ENCODE results near the gene AGBL5. TPM values are rescaled to one million over a fixed set of nuclear protein-coding genes. Genes with fewer than 3 reads are reported as not detected.
A peak's percentile ranks its signal among the peaks of the same experiment; 100 is the strongest.

Gene AGBL5
- total and polyA plus RNA-seq, 9 of the 15 experiments (the other 6 are each of a cell fraction or from before 2014, with no cell fraction given), result 3.3 to 52.7 (median 26.2) TPM

DNA sequence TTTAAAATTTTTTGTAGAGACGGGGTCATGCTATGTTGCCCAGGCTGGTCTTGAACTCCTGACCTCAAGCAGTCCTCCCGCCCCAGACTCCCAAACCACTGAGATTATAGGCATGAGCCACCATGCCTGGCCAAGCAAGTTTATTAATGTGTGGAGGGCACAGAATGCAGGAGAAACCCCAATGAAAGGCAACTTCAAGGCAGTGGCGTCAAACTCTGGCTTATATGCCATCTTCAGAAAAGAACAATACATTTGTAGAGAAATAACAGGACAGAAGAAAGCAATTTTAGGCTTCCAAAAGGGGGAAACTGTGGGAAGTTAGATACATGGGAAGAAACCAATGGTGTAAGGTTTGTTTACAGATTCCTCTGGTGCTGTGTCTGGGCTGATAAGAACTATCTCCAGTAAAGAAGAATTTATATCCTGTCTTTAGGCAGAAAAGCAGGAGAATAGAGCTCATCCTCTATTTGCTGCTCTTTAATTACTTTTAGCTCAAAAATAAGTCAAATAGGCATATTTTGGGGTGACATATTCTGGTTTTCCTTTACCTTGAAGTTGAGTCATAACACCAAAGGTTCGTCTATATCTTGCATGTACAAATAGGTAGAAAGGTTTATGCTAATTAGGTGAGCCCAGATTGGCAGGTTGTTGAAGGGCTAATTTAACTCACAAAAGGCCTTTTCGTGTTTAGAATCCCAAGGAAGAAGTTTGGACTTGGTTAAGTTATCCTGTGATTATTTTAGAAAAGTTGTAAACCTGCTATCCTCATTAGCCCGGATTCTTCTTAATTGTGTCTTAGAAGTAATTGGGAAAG lies 44.7 kb upstream of the AGBL5 start (continued):
- TF ChIP-seq, protein P1, sequence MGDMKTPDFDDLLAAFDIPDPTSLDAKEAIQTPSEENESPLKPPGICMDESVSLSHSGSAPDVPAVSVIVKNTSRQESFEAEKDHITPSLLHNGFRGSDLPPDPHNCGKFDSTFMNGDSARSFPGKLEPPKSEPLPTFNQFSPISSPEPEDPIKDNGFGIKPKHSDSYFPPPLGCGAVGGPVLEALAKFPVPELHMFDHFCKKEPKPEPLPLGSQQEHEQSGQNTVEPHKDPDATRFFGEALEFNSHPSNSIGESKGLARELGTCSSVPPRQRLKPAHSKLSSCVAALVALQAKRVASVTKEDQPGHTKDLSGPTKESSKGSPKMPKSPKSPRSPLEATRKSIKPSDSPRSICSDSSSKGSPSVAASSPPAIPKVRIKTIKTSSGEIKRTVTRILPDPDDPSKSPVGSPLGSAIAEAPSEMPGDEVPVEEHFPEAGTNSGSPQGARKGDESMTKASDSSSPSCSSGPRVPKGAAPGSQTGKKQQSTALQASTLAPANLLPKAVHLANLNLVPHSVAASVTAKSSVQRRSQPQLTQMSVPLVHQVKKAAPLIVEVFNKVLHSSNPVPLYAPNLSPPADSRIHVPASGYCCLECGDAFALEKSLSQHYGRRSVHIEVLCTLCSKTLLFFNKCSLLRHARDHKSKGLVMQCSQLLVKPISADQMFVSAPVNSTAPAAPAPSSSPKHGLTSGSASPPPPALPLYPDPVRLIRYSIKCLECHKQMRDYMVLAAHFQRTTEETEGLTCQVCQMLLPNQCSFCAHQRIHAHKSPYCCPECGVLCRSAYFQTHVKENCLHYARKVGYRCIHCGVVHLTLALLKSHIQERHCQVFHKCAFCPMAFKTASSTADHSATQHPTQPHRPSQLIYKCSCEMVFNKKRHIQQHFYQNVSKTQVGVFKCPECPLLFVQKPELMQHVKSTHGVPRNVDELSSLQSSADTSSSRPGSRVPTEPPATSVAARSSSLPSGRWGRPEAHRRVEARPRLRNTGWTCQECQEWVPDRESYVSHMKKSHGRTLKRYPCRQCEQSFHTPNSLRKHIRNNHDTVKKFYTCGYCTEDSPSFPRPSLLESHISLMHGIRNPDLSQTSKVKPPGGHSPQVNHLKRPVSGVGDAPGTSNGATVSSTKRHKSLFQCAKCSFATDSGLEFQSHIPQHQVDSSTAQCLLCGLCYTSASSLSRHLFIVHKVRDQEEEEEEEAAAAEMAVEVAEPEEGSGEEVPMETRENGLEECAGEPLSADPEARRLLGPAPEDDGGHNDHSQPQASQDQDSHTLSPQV (IDR thresholded peaks at IDR 0.05), result peak; percentile 67
- no peak for TF ChIP-seq MXD1 (CRISPR knock-in tag; IDR thresholded peaks at IDR 0.05; ENCODE audit: borderline replicate concordance, poor library complexity, severe bottlenecking)
- TF ChIP-seq HNRNPH1 (optimal IDR thresholded peaks at IDR 0.05; ENCODE audit: low read depth, low read length), result no peak
- peak; percentile 36; the same call in 1 of the 2 replicates for TF ChIP-seq JUND (IDR thresholded peaks at IDR 0.05; ENCODE audit: borderline replicate concordance, low read depth, low read length)
- TF ChIP-seq JUND (tag; IDR thresholded peaks at IDR 0.05; ENCODE audit: borderline replicate concordance, low read depth, low read length), result peak; percentile 35; the same call in 1 of the 3 replicates
- peak; percentile 63; the same call in 1 of the 2 replicates for TF ChIP-seq DMBX1 (CRISPR knock-in tag; IDR thresholded peaks at IDR 0.05; ENCODE audit: borderline replicate concordance)
- TF ChIP-seq MXI1 (IDR thresholded peaks at IDR 0.05; ENCODE audit: low read depth, low read length), result no peak
- TF ChIP-seq ZNF589 (CRISPR knock-in tag; IDR thresholded peaks at IDR 0.05; ENCODE audit: low read depth), result 0 out of 2 replicates have a peak, but pooled peaks have one; percentile 24
- no peak for TF ChIP-seq PHF21A (IDR thresholded peaks at IDR 0.05; ENCODE audit: borderline replicate concordance, low read depth)
- TF ChIP-seq ZNF583 (CRISPR knock-in tag; IDR thresholded peaks at IDR 0.05), result peak; percentile 82
- peak; percentile 52; the same call in 1 of the 2 replicates for TF ChIP-seq ZNF311 (CRISPR knock-in tag; IDR thresholded peaks at IDR 0.05)
- TF ChIP-seq FOXA3 (CRISPR knock-in tag; conservative IDR thresholded peaks at IDR 0.05 in 1 of 2, IDR thresholded peaks at IDR 0.05 in 1 of 2), result peak in 1 of 2 experiments; percentile 60; a peak in 1 of 4 replicates
- TF ChIP-seq SOX6 (IDR thresholded peaks at IDR 0.05), result peak; percentile 88
- peak; percentile 67 for TF ChIP-seq GTF2E2 (tag; IDR thresholded peaks at IDR 0.05)
- TF ChIP-seq RBBP5 (IDR thresholded peaks at IDR 0.05; ENCODE audit: borderline replicate concordance, insufficient read depth, low read length, poor library complexity, severe bottlenecking), result peak; percentile 70
- no peak for TF ChIP-seq ZC3H8 (IDR thresholded peaks at IDR 0.05)
- TF ChIP-seq SMARCC2 (IDR thresholded peaks at IDR 0.05; ENCODE audit: low read depth), result peak; percentile 58
- no peak for TF ChIP-seq NCOA6 (IDR thresholded peaks at IDR 0.05)
- no peak for TF ChIP-seq ZC3H4 (CRISPR knock-in tag; IDR thresholded peaks at IDR 0.05; ENCODE audit: borderline replicate concordance)
- TF ChIP-seq TEAD4 (IDR thresholded peaks at IDR 0.05; ENCODE audit: low read length), result peak; percentile 87
- TF ChIP-seq TEAD4 (CRISPR knock-in tag; IDR thresholded peaks at IDR 0.05; ENCODE audit: borderline replicate concordance), result no peak
- 0 out of 2 replicates have a peak, but pooled peaks have one; percentile 43 for TF ChIP-seq ESRRA (IDR thresholded peaks at IDR 0.05; ENCODE audit: borderline replicate concordance, low read depth)
- no peak for TF ChIP-seq POLR2G (IDR thresholded peaks at IDR 0.05; ENCODE audit: low read depth, low read length)
- no peak for TF ChIP-seq FIP1L1 (IDR thresholded peaks at IDR 0.05; ENCODE audit: low read depth, low read length, poor library complexity, severe bottlenecking)
